ENCODE results near the gene C21orf91.

C21orf91 gene

GRCh38 chr21:17848228-17848627, 29.1 kb upstream of the C21orf91 start:
- H3K9me2 ChIP-seq (replicated peaks; ENCODE audit: low read depth, low read length), result no peaks in the 10 kb centered on the region; the same call in 1 of the 2 replicates
- peaks cover 3% of the 10 kb centered on the region; the same call in 1 of the 2 replicates for H3K9me3 ChIP-seq (ENCODE audit: insufficient read depth, low read depth, low read length)
- H3K4me1 ChIP-seq (ENCODE audit: insufficient read depth, low read length, poor library complexity, severe bottlenecking), result no peaks in the 10 kb centered on the region
- no peak overlapping the region for H3K9ac ChIP-seq (ENCODE audit: low read depth, low read length, poor library complexity, severe bottlenecking)
- no peak overlapping the region for H3K4me2 ChIP-seq (ENCODE audit: low read depth, low read length, poor library complexity, severe bottlenecking)
- no peaks in the 10 kb centered on the region for H3K36me3 ChIP-seq (ENCODE audit: insufficient read depth, low read length)
- H3F3A ChIP-seq (ENCODE audit: low read depth), result no peaks in the 10 kb centered on the region
- H3K27me3 ChIP-seq (ENCODE audit: insufficient read depth, low read length, poor library complexity, severe bottlenecking), result no peaks in the 10 kb centered on the region
- H2AFZ ChIP-seq (ENCODE audit: low read length), result no peak overlapping the region
- no peak for TF ChIP-seq CTCF (conservative IDR thresholded peaks at IDR 0.05; ENCODE audit: low read length)
- no peak for TF ChIP-seq EZH2phosphoT487 (IDR thresholded peaks at IDR 0.05; ENCODE audit: borderline replicate concordance)
- no peak overlapping the region for H3K4me3 ChIP-seq (ENCODE audit: low read length, poor library complexity, severe bottlenecking)
- H3K79me2 ChIP-seq (ENCODE audit: insufficient read depth, low read length), result no peaks in the 10 kb centered on the region
- H4K20me1 ChIP-seq (ENCODE audit: insufficient read depth, low read length, poor library complexity, severe bottlenecking), result no peaks in the 10 kb centered on the region

- Histone ChIP-seq H3K9me2 (replicated peaks; ENCODE audit: low read depth, low read length) (no peaks in the 10 kb centered on the region), H2AFZ (ENCODE audit: low read length) (no peak overlapping the region), H3K4me1 (ENCODE audit: insufficient read depth, low read length, poor library complexity, severe bottlenecking) (no peaks in the 10 kb centered on the region), H3K79me2 (ENCODE audit: insufficient read depth, low read length) (no peaks in the 10 kb centered on the region), H3K9me3 (ENCODE audit: insufficient read depth, low read depth, low read length) (no peaks in the 10 kb centered on the region), H3K4me3 (ENCODE audit: low read length, poor library complexity, severe bottlenecking) (no peak overlapping the region), H3K9ac (ENCODE audit: low read depth, low read length, poor library complexity, severe bottlenecking) (no peak overlapping the region), H3F3A (ENCODE audit: low read depth) (no peaks in the 10 kb centered on the region), H3K4me2 (ENCODE audit: low read depth, low read length, poor library complexity, severe bottlenecking) (no peak overlapping the region), H3K27me3 (ENCODE audit: insufficient read depth, low read length, poor library complexity, severe bottlenecking) (no peaks in the 10 kb centered on the region), H3K36me3 (ENCODE audit: insufficient read depth, low read length) (no peaks in the 10 kb centered on the region), H4K20me1 (ENCODE audit: insufficient read depth, low read length, poor library complexity, severe bottlenecking) (no peaks in the 10 kb centered on the region)
- no peak for TF ChIP-seq EZH2phosphoT487 (IDR thresholded peaks at IDR 0.05; ENCODE audit: borderline replicate concordance)
- no peak for TF ChIP-seq CTCF (conservative IDR thresholded peaks at IDR 0.05; ENCODE audit: low read length)
Observed at GRCh38 chr21:17841103-17841502, 21.9 kb upstream of the C21orf91 start.

GRCh38 chr21:17834639-17835354, 15.6 kb upstream of the C21orf91 start:
- TF ChIP-seq EZH2phosphoT487 (IDR thresholded peaks at IDR 0.05; ENCODE audit: borderline replicate concordance), result no peak
- TF ChIP-seq CTCF (conservative IDR thresholded peaks at IDR 0.05; ENCODE audit: low read length), result no peak
- Histone ChIP-seq H3K27me3 (ENCODE audit: insufficient read depth, low read length, poor library complexity, severe bottlenecking) (no peaks in the 10 kb centered on the region), H2AFZ (ENCODE audit: low read length) (no peak overlapping the region), H3K4me1 (ENCODE audit: insufficient read depth, low read length, poor library complexity, severe bottlenecking) (no peaks in the 10 kb centered on the region), H3K79me2 (ENCODE audit: insufficient read depth, low read length) (no peaks in the 10 kb centered on the region), H3K36me3 (ENCODE audit: insufficient read depth, low read length) (no peaks in the 10 kb centered on the region), H3F3A (ENCODE audit: low read depth) (no peaks in the 10 kb centered on the region), H4K20me1 (ENCODE audit: insufficient read depth, low read length, poor library complexity, severe bottlenecking) (no peaks in the 10 kb centered on the region), H3K9me2 (replicated peaks; ENCODE audit: low read depth, low read length) (no peaks in the 10 kb centered on the region), H3K4me2 (ENCODE audit: low read depth, low read length, poor library complexity, severe bottlenecking) (no peak overlapping the region), H3K9me3 (ENCODE audit: insufficient read depth, low read depth, low read length) (no peaks in the 10 kb centered on the region), H3K9ac (ENCODE audit: low read depth, low read length, poor library complexity, severe bottlenecking) (no peak overlapping the region), H3K4me3 (ENCODE audit: low read length, poor library complexity, severe bottlenecking) (no peak overlapping the region)

Measured in Loucy (cell line).